HG03432 (cell line): Measurements from ENCODE around the gene TXNRD2.

ENCODE experiments used
- ATAC-seq: cut with Tn5 transposase; IDR thresholded peaks from one replicate; pipeline ENCODE4 v1.9.1; 2021; ENCODE audit warnings: mild to moderate bottlenecking, moderate library complexity; ENCODE audit not compliant: unreplicated experiment

Gene TXNRD2

GRCh38 chr22:19980766-19981165 is 39.1 kb upstream of the TXNRD2 start:
- ATAC-seq = no peak

DNA sequence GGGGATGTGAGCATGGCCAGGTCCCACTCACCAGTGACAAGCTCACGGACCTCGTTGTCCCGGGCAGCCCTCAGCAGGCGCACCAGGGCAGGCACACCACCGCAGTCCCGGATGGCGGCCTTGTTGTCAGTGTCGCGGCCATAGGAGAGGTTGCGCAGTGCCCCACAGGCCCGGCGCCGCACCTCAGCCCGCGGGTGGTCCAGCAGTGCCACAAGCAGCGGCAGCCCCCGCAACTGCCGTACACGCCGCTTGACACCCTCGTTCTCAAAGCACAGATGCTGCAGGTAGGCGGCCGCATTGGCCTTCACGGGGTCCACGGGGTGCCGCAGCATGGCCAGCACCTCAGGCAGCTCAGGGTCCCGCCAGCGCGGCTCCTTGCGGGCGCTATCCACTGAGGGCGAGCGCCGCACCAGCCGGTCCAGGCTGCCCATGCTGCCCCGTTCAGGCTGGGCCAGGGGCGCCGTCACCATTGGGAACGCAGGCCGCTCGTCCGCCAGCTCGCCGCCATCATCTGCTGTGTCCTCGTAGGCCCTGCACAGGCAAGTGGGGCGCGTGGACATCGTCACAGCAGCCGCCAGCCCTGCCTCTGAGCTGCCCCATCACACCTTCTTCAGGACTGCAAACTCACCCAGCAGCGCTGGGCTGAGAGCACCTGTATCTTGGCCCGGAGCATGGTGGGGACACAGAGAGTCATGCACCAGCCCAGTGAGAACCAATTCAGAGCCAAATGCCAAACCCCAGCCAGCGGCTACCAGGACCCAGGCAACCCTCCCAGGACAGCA is 38.3 kb upstream of the TXNRD2 start:
- no peak for ATAC-seq

DNA sequence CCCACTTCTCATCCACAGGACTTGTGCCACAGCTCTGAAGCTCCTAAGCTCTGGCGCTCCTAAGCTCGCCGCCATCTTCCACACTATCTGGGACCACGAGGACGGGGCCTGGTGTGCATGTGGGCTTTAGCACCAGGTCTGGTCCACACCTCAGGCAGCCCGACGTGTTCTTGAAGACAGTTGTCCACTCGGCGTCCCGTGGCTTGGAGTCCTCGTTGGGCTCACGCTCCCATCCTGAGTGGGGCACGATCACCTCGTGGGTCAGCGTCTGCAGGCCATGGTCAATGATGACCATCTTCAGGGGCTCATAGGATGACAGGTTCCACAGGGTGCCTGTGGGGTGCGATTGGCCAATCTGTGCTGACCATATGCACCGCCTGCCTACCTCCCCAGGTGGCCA is 37.1 kb upstream of the TXNRD2 start:
- ATAC-seq = no peak

GRCh38 chr22:19977296-19978243 is 36.0 kb upstream of the TXNRD2 start:
- ATAC-seq = no peak

- no peak for ATAC-seq
These were observed 35.1 kb upstream of the TXNRD2 start for GRCh38 chr22:19976671-19977070.

DNA sequence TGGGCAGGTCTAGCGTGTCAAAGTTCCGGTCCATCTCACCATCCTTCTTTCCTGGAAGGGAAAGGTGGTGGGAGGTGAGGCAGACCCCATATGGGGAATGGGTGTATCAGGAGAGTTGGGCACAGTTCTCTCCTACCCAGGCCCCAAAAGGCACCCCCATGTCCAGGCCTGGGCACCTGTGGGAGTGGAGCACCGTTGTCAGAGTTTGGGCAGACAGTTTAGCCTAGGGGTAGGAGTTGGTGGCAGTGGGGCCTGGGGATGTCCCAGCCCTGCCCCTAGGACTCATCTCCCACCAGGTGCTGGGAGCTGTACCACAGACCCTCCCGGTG is 34.1 kb upstream of the TXNRD2 start:
- ATAC-seq = no peak

- ATAC-seq = no peak
These were observed 33.5 kb upstream of the TXNRD2 start for GRCh38 chr22:19974935-19975706.

- ATAC-seq = no peak
These were observed 32.7 kb upstream of the TXNRD2 start for GRCh38 chr22:19974268-19974861.

GRCh38 chr22:19973551-19974267 is 32.1 kb upstream of the TXNRD2 start:
- ATAC-seq = no peak

DNA sequence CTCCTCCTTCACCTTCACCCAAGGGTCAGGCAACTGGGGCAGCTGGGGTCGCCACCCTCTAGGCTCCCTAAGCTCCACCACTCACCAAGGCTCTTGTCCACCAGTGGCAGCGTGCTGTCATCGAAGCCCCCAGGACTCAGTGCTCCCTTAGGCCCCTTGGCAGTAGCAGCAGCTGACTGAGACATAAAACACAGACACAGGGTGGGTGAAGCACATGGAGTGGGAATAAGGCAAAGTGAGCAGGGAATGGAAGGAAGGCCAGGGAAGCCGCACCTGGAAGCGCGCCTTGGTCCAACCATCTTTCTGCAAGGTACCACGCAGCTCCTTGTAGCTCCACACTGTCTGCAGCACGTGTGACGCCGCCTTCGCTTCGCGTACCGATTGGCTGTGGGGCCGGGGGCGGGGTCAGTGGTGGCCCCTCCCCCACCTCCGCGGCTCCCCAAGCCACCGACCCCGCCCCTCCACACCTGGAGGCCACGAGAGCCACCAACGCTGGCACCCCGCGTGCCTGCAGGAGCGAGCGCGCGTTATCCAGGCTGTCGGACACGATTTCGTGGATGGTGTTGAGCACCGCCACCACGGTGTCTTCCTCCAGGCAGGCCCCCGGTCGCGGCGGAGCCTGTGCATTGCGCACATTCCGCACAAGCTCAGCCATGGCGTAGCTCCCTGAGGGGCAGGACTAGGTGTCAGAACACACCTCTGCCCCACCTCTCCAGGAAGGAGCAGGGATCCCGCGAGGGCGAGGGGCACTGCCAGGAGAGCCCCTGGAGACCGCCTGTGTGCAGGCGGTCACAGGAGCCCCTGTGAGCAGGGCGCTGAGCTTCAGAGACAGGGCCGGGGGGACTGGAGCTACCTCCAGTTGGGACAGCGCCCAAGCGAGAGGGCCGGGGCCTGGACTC is 31.3 kb upstream of the TXNRD2 start:
- ATAC-seq = no peak

DNA sequence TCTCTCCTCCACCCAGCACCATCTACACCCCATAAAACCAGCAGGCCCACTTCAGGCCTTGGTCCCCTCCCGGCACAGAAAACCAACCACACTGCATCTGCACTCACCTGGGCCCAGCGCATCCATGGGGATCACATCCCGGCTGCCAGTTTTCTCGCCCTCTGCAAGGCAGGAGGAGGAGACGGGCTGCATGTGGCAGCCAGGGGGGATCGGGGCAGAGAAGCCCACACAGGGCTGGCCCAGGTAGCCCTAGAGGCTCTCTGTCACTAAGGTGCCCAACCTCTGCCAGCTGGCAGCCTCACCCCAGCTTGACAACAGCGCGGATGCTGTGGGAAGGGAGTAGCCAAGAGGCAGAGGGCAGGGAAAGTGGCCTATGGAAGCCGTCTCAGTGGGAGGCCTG is 30.6 kb upstream of the TXNRD2 start:
- ATAC-seq = no peak

GRCh38 chr22:19971276-19972124 is 29.9 kb upstream of the TXNRD2 start:
- ATAC-seq = no peak

- peak; percentile 51 for ATAC-seq
These were observed 29.1 kb upstream of the TXNRD2 start for GRCh38 chr22:19970479-19971275.

DNA sequence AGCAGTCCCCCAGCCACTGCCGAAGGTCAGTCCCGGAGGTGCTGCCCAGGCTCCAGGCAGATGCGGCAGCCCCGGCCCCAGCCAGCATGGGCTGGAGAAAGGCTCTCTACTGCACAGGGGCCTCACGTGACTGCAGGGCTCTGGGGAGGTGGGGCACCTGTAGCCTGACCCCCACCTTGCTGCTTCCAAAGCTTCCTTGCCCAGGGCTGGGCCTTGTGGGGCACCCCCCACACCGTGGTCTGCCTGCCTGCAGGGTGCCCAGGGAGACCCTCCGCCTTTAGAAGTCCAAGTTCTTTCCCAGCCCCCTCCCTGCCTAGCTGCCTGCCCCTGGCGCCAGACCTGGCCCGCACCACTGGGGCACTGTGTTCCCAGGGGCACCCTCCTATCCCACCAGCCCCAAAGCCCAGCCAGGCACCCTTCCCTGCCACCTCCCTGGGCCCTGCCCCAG is 28.4 kb upstream of the TXNRD2 start:
- ATAC-seq = no peak

DNA sequence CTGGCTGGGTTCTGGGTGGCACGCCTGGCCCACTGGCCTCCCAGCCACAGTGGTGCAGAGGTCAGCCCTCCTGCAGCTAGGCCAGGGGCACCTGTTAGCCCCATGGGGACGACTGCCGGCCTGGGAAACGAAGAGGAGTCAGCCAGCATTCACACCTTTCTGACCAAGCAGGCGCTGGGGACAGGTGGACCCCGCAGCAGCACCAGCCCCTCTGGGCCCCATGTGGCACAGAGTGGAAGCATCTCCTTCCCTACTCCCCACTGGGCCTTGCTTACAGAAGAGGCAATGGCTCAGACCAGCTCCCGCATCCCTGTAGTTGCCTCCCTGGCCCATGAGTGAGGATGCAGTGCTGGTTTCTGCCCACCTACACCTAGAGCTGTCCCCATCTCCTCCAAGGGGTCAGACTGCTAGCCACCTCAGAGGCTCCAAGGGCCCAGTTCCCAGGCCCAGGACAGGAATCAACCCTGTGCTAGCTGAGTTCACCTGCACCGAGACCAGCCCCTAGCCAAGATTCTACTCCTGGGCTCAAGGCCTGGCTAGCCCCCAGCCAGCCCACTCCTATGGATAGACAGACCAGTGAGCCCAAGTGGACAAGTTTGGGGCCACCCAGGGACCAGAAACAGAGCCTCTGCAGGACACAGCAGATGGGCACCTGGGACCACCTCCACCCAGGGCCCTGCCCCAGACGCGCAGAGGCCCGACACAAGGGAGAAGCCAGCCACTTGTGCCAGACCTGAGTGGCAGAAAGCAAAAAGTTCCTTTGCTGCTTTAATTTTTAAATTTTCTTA is 27.7 kb upstream of the TXNRD2 start:
- ATAC-seq = no peak

GRCh38 chr22:19968450-19968891 is 26.9 kb upstream of the TXNRD2 start:
- ATAC-seq = no peak
